ENCODE data around the gene SMPD3.

Gene SMPD3

DNA sequence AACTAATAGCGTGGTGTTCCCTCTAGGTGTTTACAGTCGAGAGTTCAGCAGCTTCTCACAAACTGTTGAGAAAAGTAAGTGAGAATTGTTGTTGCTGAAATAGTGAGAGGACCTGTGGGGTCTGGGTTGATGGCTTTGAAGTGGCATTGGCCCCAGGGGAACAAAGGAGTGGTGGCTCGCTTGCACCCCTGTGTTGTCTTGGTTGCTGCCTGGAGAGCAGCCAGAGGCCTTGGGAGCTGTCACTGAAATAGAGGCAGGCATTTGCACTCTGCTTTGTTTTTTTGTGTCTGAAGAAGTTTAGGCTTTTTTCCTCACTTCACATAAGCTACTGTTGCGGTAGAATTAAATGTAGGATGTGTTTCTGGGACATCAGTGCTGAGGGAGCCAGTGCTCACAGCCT lies 100.7 kb downstream of the SMPD3 start:
- Histone ChIP-seq H3K36me3 (ENCODE audit: control insufficient read depth in 5 of 5, insufficient read depth in 5 of 5, low read length in 5 of 5) (peaks cover 8 to 91% (median 81%) of the 10 kb centered on the region in 5 donors), H3K27me3 (ENCODE audit: control insufficient read depth in 5 of 5, insufficient read depth in 4 of 5, low read length in 5 of 5) (no peaks in the 10 kb centered on the region), H3K9ac (ENCODE audit: low read length in 5 of 5) (no peak overlapping the region)

DNA sequence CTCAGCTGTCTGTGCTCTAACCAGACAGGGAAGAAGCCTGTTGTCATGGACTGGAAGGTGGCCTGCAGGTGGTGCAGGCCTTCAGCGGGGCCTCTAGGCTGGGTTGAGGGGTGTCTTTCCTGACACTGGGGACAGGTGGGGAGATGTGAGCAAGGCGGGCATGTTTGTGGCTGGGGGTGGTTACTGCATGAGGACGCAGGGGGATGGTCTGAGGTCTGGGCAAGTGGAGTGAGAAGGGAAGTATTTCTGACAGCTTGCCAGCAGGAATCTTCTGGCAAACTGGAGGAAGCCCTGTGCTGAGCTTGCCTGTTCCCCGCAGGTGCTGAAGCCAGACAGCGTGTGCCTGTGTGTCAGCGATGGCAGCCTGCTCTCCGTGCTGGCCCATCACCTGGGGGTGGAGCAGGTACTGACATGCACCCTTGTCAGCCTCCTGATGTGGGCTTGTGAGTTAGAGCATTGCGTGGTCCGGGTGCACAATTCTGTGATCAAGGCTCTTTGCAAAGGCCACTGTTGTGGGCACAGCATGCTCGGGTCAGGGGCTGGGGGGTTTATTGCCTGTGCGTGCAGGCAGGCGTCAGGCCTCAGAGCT lies 101.3 kb downstream of the SMPD3 start:
- Histone ChIP-seq H3K4me3 (ENCODE audit: low read depth in 1 of 5, low read length in 5 of 5) (no peak overlapping the region), H3K27me3 (ENCODE audit: control insufficient read depth in 5 of 5, insufficient read depth in 4 of 5, low read length in 5 of 5) (no peaks in the 10 kb centered on the region), H3K4me1 (ENCODE audit: control insufficient read depth in 5 of 5, insufficient read depth in 5 of 5, low read length in 5 of 5) (peaks cover 0 to 12% (median 6%) of the 10 kb centered on the region in 5 donors), H3K9me3 (ENCODE audit: control insufficient read depth in 5 of 5, low read length in 5 of 5) (no peaks in the 10 kb centered on the region), H3K36me3 (ENCODE audit: control insufficient read depth in 5 of 5, insufficient read depth in 5 of 5, low read length in 5 of 5) (peaks cover 6 to 91% (median 81%) of the 10 kb centered on the region in 5 donors), H3K27ac (ENCODE audit: low read depth, low read length) (no peak overlapping the region), H3K9ac (ENCODE audit: low read length in 5 of 5) (no peak overlapping the region)

More for the DNA sequence above, 100.7 kb downstream of the SMPD3 start:
- Histone ChIP-seq H3K4me3 (ENCODE audit: low read depth in 1 of 5, low read length in 5 of 5) (no peak overlapping the region), H3K9me3 (ENCODE audit: control insufficient read depth in 5 of 5, low read length in 5 of 5) (no peaks in the 10 kb centered on the region), H3K4me1 (ENCODE audit: control insufficient read depth in 5 of 5, insufficient read depth in 5 of 5, low read length in 5 of 5) (peaks cover 0 to 12% (median 6%) of the 10 kb centered on the region in 5 donors), H3K27ac (ENCODE audit: low read depth, low read length) (no peak overlapping the region)

DNA sequence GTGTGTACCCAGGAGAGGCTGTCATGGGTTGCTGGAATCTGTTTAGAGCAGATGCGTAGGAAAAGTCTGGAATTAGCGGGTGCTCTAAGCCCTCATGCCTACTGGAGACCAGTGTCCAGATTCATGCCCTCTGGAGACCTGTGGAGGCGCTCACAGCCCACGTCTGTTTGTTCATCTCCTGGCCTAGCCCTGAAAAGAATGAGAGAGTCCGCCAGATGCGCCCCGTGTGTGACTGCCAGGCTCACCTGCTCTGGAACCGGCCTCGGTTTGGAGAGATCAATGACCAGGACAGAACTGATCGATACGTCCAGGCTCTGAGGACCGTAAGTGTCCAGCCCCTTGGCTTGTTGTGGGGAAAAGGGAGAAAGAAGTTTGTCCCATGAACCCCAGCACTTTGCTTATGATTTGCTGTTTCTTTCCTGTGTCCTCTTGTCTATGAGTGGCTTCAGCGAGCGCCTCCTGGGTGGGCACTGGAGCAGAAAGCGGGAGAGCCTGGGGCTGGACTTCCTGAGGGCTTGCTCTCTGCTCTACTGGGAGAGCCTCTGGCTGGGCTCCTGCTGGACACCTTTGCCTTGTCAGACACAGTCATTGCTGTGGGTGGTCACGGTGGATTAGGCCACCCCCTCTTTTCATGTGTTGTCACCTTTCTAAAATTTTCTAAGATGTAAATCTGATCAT lies 102.2 kb downstream of the SMPD3 start:
- no peaks in the 10 kb centered on the region for H3K27me3 ChIP-seq (ENCODE audit: control insufficient read depth in 5 of 5, insufficient read depth in 4 of 5, low read length in 5 of 5)
- no peak overlapping the region for H3K9ac ChIP-seq (ENCODE audit: low read length in 5 of 5)
- no peak overlapping the region for H3K27ac ChIP-seq (ENCODE audit: low read depth, low read length)
- no peaks in the 10 kb centered on the region for H3K9me3 ChIP-seq (ENCODE audit: control insufficient read depth in 5 of 5, low read length in 5 of 5)
- peaks cover 6 to 86% (median 79%) of the 10 kb centered on the region in 5 donors for H3K36me3 ChIP-seq (ENCODE audit: control insufficient read depth in 5 of 5, insufficient read depth in 5 of 5, low read length in 5 of 5)
- H3K4me3 ChIP-seq (ENCODE audit: low read depth in 1 of 5, low read length in 5 of 5): no peak overlapping the region
- H3K4me1 ChIP-seq (ENCODE audit: control insufficient read depth in 5 of 5, insufficient read depth in 5 of 5, low read length in 5 of 5): peaks cover 0 to 12% (median 6%) of the 10 kb centered on the region in 5 donors

DNA sequence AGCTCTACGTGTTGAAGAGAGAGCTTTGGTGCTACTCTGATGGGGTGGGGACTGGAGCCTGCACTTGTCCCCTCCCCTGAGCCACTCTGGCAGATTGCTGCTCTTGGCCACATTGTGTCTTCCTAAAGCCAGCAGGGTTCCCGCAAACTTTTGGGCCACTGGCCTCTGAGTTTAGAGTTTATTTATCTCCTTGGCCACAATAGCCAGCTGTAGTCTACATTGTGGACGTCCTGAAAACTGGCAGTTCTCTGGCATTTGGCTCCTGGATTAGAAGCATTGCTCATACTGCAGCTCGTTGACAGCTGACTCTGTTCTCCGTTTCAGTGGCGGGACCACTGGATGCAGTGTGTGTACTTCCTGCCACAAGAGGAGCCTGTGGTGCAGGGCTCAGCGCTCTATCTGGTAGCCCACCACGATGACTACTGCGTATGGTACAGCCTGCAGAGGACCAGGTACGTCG lies 102.9 kb downstream of the SMPD3 start:
- Histone ChIP-seq H3K9ac (ENCODE audit: low read length in 5 of 5) (no peak overlapping the region), H3K4me1 (ENCODE audit: control insufficient read depth in 5 of 5, insufficient read depth in 5 of 5, low read length in 5 of 5) (peaks cover 0 to 12% (median 6%) of the 10 kb centered on the region in 5 donors), H3K27ac (ENCODE audit: low read depth, low read length) (no peak overlapping the region), H3K9me3 (ENCODE audit: control insufficient read depth in 5 of 5, low read length in 5 of 5) (no peaks in the 10 kb centered on the region), H3K36me3 (ENCODE audit: control insufficient read depth in 5 of 5, insufficient read depth in 5 of 5, low read length in 5 of 5) (peaks cover 9 to 86% (median 79%) of the 10 kb centered on the region in 5 donors), H3K27me3 (ENCODE audit: control insufficient read depth in 5 of 5, insufficient read depth in 4 of 5, low read length in 5 of 5) (no peaks in the 10 kb centered on the region), H3K4me3 (ENCODE audit: low read depth in 1 of 5, low read length in 5 of 5) (no peak overlapping the region)

DNA sequence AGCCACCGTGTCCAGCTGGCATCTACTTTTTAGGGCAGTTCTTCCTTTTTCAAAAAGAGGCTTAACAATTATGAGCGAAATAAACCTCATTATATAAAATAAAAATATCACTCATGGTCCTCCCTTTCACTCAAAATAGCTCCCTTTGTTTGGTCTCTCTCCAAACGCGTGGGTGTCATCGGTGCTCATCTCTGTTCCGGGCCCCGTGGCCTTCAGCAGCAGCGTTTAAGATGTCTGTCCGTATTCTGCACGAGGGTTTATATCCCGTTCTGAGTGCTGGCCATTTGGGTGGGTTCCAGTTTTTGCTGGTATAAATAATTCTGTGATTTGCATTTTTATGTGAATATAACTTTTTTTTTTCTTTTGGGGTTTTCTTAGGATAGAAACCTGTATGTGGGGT lies 104.1 kb downstream of the SMPD3 start:
- Histone ChIP-seq H3K4me1 (ENCODE audit: control insufficient read depth in 5 of 5, insufficient read depth in 5 of 5, low read length in 5 of 5) (peaks cover 0 to 12% (median 6%) of the 10 kb centered on the region in 5 donors), H3K9ac (ENCODE audit: low read length in 5 of 5) (no peak overlapping the region), H3K9me3 (ENCODE audit: control insufficient read depth in 5 of 5, low read length in 5 of 5) (no peaks in the 10 kb centered on the region), H3K4me3 (ENCODE audit: low read depth in 1 of 5, low read length in 5 of 5) (no peak overlapping the region), H3K27me3 (ENCODE audit: control insufficient read depth in 5 of 5, insufficient read depth in 4 of 5, low read length in 5 of 5) (no peaks in the 10 kb centered on the region), H3K27ac (ENCODE audit: low read depth, low read length) (no peak overlapping the region), H3K36me3 (ENCODE audit: control insufficient read depth in 5 of 5, insufficient read depth in 5 of 5, low read length in 5 of 5) (peaks cover 4 to 86% (median 80%) of the 10 kb centered on the region in 5 donors)

DNA sequence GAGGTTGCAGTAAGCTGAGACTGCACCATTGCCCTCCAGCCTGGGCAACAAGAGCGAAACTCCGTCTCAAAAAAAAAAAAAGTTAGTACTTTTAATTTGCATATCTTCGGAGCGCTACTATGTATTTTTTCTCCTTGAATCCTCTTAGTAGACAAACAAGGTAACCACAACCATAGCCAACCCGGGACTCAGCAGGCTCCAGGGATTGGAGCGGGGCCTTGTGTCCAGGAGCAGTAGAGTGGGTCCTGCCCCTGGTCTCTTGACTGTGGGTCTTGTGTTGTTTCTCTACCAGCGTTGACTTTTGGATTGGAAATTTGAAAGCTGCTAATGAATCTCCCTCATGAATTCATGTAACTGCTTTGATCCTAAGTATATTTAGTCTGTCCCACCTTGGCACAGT lies 105.2 kb downstream of the SMPD3 start:
- peaks cover 4 to 86% (median 80%) of the 10 kb centered on the region in 5 donors for H3K36me3 ChIP-seq (ENCODE audit: control insufficient read depth in 5 of 5, insufficient read depth in 5 of 5, low read length in 5 of 5)
- no peaks in the 10 kb centered on the region for H3K27me3 ChIP-seq (ENCODE audit: control insufficient read depth in 5 of 5, insufficient read depth in 4 of 5, low read length in 5 of 5)
- no peak overlapping the region for H3K27ac ChIP-seq (ENCODE audit: low read depth, low read length)
- H3K4me3 ChIP-seq (ENCODE audit: low read depth in 1 of 5, low read length in 5 of 5): no peak overlapping the region
- no peak overlapping the region for H3K9ac ChIP-seq (ENCODE audit: low read length in 5 of 5)
- H3K9me3 ChIP-seq (ENCODE audit: control insufficient read depth in 5 of 5, low read length in 5 of 5): no peaks in the 10 kb centered on the region
- peaks cover 0 to 12% (median 6%) of the 10 kb centered on the region in 5 donors for H3K4me1 ChIP-seq (ENCODE audit: control insufficient read depth in 5 of 5, insufficient read depth in 5 of 5, low read length in 5 of 5)

DNA sequence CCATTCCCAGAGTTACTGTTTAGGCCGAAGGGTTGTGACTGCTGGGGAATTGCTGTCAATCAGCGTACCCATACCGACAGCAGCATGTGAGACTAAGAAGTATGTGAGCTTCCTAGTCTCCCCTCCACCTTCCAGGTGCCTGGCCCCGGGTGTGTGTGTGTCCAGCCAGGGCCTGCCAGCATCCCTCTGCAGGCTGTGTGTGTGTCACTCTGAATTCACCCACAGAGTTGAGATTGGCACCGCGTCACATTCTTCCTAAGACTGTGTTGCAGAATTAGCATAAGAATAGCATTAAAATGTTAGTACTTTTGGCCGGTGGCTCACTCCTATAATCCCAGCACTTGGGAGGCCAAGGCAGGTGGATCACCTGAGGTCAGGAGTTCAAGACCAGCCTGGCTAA lies 105.7 kb downstream of the SMPD3 start:
- Histone ChIP-seq H3K27ac (ENCODE audit: low read depth, low read length) (no peak overlapping the region), H3K9ac (ENCODE audit: low read length in 5 of 5) (no peak overlapping the region), H3K36me3 (ENCODE audit: control insufficient read depth in 5 of 5, insufficient read depth in 5 of 5, low read length in 5 of 5) (peaks cover 4 to 86% (median 80%) of the 10 kb centered on the region in 5 donors)

DNA sequence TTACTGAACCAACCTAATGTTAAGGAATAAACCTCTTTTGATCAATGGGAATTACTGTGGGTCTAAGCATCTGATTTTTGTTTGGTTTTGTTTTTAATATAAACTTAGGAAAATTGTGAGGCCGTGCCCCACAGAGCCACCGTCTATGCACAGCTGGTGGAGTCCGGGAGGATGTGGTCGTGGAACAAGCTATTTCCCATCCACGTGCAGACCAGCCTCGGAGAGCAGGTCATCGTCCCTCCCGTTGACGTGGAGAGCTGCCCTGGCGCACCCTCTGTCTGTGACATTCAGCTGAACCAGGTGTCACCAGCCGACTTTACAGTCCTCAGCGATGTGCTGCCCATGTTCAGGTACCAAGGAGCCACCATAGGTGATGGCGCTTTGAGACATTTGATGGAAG lies 109.1 kb downstream of the SMPD3 start:
- Histone ChIP-seq H3K4me1 (ENCODE audit: control insufficient read depth in 5 of 5, insufficient read depth in 5 of 5, low read length in 5 of 5) (peaks cover 0 to 14% (median 5%) of the 10 kb centered on the region in 5 donors), H3K27ac (ENCODE audit: low read depth, low read length) (no peak overlapping the region), H3K4me3 (ENCODE audit: low read depth in 1 of 5, low read length in 5 of 5) (no peak overlapping the region), H3K9me3 (ENCODE audit: control insufficient read depth in 5 of 5, low read length in 5 of 5) (no peaks in the 10 kb centered on the region), H3K27me3 (ENCODE audit: control insufficient read depth in 5 of 5, insufficient read depth in 4 of 5, low read length in 5 of 5) (no peaks in the 10 kb centered on the region), H3K36me3 (ENCODE audit: control insufficient read depth in 5 of 5, insufficient read depth in 5 of 5, low read length in 5 of 5) (peaks cover 4 to 70% (median 60%) of the 10 kb centered on the region in 5 donors), H3K9ac (ENCODE audit: low read length in 5 of 5) (no peak overlapping the region)

More for the DNA sequence above, 105.7 kb downstream of the SMPD3 start:
- no peaks in the 10 kb centered on the region for H3K9me3 ChIP-seq (ENCODE audit: control insufficient read depth in 5 of 5, low read length in 5 of 5)
- H3K4me3 ChIP-seq (ENCODE audit: low read depth in 1 of 5, low read length in 5 of 5): no peak overlapping the region
- H3K4me1 ChIP-seq (ENCODE audit: control insufficient read depth in 5 of 5, insufficient read depth in 5 of 5, low read length in 5 of 5): peaks cover 0 to 8% (median 5%) of the 10 kb centered on the region in 5 donors
- H3K27me3 ChIP-seq (ENCODE audit: control insufficient read depth in 5 of 5, insufficient read depth in 4 of 5, low read length in 5 of 5): no peaks in the 10 kb centered on the region

DNA sequence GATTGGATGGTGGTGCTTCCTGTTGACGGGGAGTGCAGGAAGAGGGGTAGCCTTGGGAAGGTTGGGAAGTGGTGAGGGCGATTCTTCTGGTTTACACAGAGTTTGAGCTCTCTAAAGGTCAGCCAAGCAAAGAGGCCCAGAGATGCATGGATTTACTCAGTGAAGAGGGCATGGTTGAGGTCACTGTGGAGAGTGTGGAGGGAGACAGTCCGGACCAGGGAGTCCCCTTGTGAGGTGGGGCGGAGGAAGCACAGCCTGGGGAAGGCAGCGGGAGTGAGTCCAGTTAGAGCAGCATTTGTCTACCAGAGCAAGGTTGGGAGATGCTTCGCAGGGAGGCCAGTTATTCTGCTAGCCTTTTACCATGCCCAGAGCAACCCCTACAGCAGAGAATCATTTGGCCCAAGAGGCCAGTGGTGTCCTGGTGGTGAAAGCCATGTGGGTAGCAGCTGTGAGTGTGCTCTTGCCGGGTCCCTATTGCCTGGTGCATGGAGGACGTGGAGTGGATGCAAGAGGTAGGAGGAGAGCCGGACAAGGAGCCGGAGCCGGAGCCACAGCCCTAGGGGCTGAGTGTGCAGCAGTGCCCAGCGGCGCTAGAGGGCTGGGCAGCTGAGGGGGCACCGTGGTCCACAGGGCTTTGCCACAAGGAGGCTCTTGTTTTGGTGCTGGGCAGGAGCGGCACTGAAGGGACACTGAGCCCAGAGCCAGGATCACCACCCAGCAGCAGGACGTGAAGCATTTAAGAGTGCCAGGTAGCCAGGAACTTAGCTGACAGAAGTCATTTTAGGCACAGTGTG lies 109.8 kb downstream of the SMPD3 start:
- H3K27ac ChIP-seq (ENCODE audit: low read depth, low read length): no peak overlapping the region
- H3K9me3 ChIP-seq (ENCODE audit: control insufficient read depth in 5 of 5, low read length in 5 of 5): no peaks in the 10 kb centered on the region
- no peak overlapping the region for H3K4me3 ChIP-seq (ENCODE audit: low read depth in 1 of 5, low read length in 5 of 5)
- H3K9ac ChIP-seq (ENCODE audit: low read length in 5 of 5): no peak overlapping the region
- peaks cover 4 to 69% (median 56%) of the 10 kb centered on the region in 5 donors for H3K36me3 ChIP-seq (ENCODE audit: control insufficient read depth in 5 of 5, insufficient read depth in 5 of 5, low read length in 5 of 5)
- H3K4me1 ChIP-seq (ENCODE audit: control insufficient read depth in 5 of 5, insufficient read depth in 5 of 5, low read length in 5 of 5): peaks cover 1 to 21% (median 12%) of the 10 kb centered on the region in 5 donors
- no peaks in the 10 kb centered on the region for H3K27me3 ChIP-seq (ENCODE audit: control insufficient read depth in 5 of 5, insufficient read depth in 4 of 5, low read length in 5 of 5)

Data from subcutaneous abdominal adipose tissue (tissue), 5 donors.